Tibial artery (tissue), 4 donors: ENCODE measurements around the gene RBFOX1.

Experiments used
- DNase-seq, 2 donors: peaks; one replicate each; pipeline ENCODE4 v3.0.0-alpha.2; 2019
- H3K27ac ChIP-seq, 2 donors: fragments of 200-600 bp; sonication (generic) in 1 of 2; 1 replicate in 1 of 2; 2 replicates in 1 of 2; pipeline ENCODE4 v1.5.1; 2018 to 2019; ENCODE audit warnings: mild to moderate bottlenecking in 1 of 2
- H3K27me3 ChIP-seq, 2 donors: fragments of 200-600 bp; sonication (generic) in 1 of 2; one replicate each; pipeline versions ENCODE4 v1.5.1 to v1.6.0; 2016 to 2019
- H3K36me3 ChIP-seq, 3 donors: fragments of 200-600 bp; sonication (generic) in 2 of 3; one replicate each; pipeline ENCODE4 v1.5.1; 2016 to 2019; ENCODE audit warnings: mild to moderate bottlenecking in 2 of 3
- H3K4me1 ChIP-seq, 4 donors: fragments of 200-600 bp; sonication (generic) in 2 of 4; 1 replicate in 3 of 4; 2 replicates in 1 of 4; pipeline ENCODE4 v1.5.1; 2016 to 2019
- H3K4me3 ChIP-seq, 2 donors: fragments of 200-600 bp; sonication (generic) in 1 of 2; 1 replicate in 1 of 2; 2 replicates in 1 of 2; pipeline ENCODE4 v1.5.1; 2018 to 2019; ENCODE audit warnings: mild to moderate bottlenecking in 2 of 2
- H3K9me3 ChIP-seq, 3 donors: fragments of 200-600 bp; sonication (generic) in 1 of 3; one replicate each; pipeline ENCODE4 v1.5.1; 2016 to 2019
- intact Hi-C: fragments of 100-400 bp; cut with DNase I; formaldehyde crosslinking; loops from one replicate; pipeline ENCODE4 v1.15.0; 2023; ENCODE audit warnings: low total_unique reads
- TF ChIP-seq, protein P1 (sequence below), 2 experiments: fragments of 200-600 bp in 1 of 2; fragments of 450-650 bp in 1 of 2; IDR thresholded peaks; one replicate each; pipeline ENCODE4 v1.5.1; 2017 to 2019; ENCODE audit warnings: antibody characterized with exemption in 2 of 2, mild to moderate bottlenecking in 1 of 2, moderate library complexity in 1 of 2

RBFOX1 gene

DNA sequence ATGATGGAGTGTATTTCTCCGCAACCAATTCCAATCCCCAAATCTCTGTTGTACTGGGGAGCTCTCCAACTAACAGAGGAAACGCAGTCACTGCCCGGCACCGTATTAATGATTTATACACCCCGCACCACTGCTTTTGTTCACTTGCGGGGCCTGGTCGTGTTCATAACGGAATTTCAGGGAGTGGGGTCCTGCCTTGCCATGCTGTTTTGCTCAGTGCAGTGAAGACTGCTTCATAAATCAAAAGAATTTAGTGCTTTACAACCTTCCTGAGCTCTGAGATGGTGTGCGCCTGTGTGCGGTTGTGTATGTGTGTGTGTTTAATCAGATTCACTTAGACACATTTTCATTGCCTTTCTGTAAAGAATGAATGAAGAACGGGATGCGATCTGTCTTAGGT, 18.5 kb upstream of the RBFOX1 start:
- intact Hi-C loops, result no loop called here
- no peak overlapping the region for H3K4me3 ChIP-seq
- no peaks in the 10 kb centered on the region for H3K27me3 ChIP-seq
- no peak for DNase-seq
- no peaks in the 10 kb centered on the region for H3K36me3 ChIP-seq
- H3K9me3 ChIP-seq, result no peaks in the 10 kb centered on the region
- H3K4me1 ChIP-seq, result no peaks in the 10 kb centered on the region
- H3K27ac ChIP-seq, result no peak overlapping the region
- TF ChIP-seq, protein P1, sequence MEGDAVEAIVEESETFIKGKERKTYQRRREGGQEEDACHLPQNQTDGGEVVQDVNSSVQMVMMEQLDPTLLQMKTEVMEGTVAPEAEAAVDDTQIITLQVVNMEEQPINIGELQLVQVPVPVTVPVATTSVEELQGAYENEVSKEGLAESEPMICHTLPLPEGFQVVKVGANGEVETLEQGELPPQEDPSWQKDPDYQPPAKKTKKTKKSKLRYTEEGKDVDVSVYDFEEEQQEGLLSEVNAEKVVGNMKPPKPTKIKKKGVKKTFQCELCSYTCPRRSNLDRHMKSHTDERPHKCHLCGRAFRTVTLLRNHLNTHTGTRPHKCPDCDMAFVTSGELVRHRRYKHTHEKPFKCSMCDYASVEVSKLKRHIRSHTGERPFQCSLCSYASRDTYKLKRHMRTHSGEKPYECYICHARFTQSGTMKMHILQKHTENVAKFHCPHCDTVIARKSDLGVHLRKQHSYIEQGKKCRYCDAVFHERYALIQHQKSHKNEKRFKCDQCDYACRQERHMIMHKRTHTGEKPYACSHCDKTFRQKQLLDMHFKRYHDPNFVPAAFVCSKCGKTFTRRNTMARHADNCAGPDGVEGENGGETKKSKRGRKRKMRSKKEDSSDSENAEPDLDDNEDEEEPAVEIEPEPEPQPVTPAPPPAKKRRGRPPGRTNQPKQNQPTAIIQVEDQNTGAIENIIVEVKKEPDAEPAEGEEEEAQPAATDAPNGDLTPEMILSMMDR (IDR thresholded peaks at IDR 0.05), result no peak

DNA sequence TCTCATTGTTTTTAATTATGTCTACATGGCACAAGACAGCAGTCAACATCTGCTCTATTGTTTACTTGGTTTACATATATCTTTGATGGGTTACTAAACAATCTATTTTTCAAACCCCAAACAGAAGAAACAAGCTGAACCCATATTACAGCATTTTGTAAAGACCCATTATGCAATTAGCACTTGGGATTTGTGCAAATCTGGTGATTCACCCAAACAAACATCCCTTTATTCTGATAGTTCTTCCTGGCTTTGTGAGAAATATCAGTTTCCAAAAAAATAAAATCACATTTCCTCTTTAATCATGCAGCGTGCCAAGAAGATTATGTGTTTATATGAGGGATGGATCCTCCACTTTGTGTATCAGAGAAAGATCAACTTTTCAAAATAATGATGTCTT, 16.8 kb upstream of the RBFOX1 start:
- H3K9me3 ChIP-seq, result peaks cover 0 to 5% (median 0%) of the 10 kb centered on the region in 3 donors
- H3K27me3 ChIP-seq, result no peaks in the 10 kb centered on the region
- H3K27ac ChIP-seq, result no peak overlapping the region
- intact Hi-C loops, result no loop called here
- H3K4me3 ChIP-seq, result no peak overlapping the region
- no peaks in the 10 kb centered on the region for H3K36me3 ChIP-seq
- DNase-seq, result no peak
- no peaks in the 10 kb centered on the region for H3K4me1 ChIP-seq
- TF ChIP-seq, protein P1 (IDR thresholded peaks at IDR 0.05), result no peak

DNA sequence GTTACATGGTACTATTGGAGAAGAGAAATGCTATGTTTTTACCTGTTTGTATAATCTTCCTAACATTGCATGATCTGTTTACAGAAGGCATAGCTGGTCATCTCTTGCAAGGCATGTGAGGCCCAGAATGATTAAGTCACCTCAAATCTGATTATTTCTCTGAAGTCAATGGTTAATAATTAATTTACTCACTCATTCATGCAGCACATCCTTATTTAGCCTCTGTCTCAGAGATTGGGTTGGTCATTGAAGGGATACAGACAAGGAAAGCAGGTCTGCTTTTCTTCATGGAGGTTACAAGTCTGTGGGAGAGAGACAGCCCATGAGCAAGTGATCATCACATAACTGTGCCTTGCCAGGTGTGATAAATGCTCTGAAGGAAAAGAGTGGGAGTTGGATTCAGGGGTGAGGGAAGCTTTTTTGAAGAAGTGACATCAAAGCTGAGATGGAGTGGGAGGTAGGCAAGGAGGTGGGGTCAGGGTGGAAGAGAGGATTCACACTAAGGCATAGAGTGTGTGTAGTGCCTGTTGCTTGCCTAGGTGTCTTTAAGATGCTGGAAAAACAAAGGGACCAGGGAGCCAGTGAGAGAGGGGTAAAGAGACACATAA, 16.3 kb upstream of the RBFOX1 start:
- H3K27ac ChIP-seq, result no peak overlapping the region
- H3K27me3 ChIP-seq, result no peaks in the 10 kb centered on the region
- H3K4me1 ChIP-seq, result no peaks in the 10 kb centered on the region
- H3K36me3 ChIP-seq, result no peaks in the 10 kb centered on the region
- intact Hi-C loops, result no loop called here
- TF ChIP-seq, protein P1 (IDR thresholded peaks at IDR 0.05), result no peak
- no peak overlapping the region for H3K4me3 ChIP-seq
- DNase-seq, result no peak
- peaks cover 0 to 5% (median 0%) of the 10 kb centered on the region in 3 donors for H3K9me3 ChIP-seq

DNA sequence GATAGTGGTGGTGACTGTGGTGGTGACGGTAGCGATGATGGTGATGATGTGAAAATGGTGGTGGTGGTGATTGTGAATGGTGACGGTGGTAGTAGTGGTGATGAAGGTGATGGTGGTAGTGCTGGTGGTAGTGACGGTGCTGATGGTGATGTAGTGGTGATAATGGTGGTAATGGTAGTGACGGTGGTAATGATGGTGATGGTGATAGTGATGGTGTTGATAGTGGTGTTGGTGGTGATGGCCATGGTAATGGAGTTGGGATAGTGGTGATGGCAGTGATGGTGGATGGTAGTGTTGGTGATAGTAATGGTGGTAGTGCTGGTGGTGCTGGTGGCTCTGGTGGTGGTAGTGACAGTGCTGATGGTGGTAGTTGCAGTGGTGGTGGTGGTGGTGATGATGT, 14.7 kb upstream of the RBFOX1 start:
- Histone ChIP-seq H3K9me3 (peaks cover 0 to 5% (median 0%) of the 10 kb centered on the region in 3 donors), H3K36me3 (no peaks in the 10 kb centered on the region), H3K27me3 (no peaks in the 10 kb centered on the region), H3K27ac (no peak overlapping the region), H3K4me3 (no peak overlapping the region), H3K4me1 (no peaks in the 10 kb centered on the region)
- intact Hi-C loops, result no loop called here
- TF ChIP-seq, protein P1 (IDR thresholded peaks at IDR 0.05), result no peak
- DNase-seq, result no peak

DNA sequence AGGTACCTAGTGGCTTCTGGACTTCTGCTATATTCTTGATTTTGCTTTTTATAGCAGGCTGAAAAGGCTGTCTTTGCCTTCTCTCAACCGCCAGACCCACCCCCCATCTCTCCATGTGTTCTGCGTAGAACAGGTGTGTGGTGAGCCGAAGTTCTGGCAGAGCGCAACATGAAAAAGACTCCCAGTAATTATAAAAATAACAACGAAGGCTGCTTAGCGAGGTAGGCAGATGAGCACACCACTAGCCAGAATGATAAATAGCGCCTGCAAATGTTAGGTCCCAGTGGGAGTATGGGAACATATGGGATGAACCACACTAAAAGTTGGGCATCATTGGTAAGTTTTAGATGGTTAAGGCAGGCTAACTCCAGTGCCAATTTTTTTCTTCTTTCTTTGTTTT, 14.0 kb upstream of the RBFOX1 start:
- intact Hi-C loops, result no loop called here

More for the DNA sequence above, 14.0 kb upstream of the RBFOX1 start:
- TF ChIP-seq, protein P1 (IDR thresholded peaks at IDR 0.05), result no peak
- H3K4me1 ChIP-seq, result no peaks in the 10 kb centered on the region
- no peak for DNase-seq
- H3K9me3 ChIP-seq, result peaks cover 0 to 5% (median 0%) of the 10 kb centered on the region in 3 donors
- no peaks in the 10 kb centered on the region for H3K27me3 ChIP-seq
- no peak overlapping the region for H3K27ac ChIP-seq
- H3K36me3 ChIP-seq, result no peaks in the 10 kb centered on the region
- H3K4me3 ChIP-seq, result no peak overlapping the region
